HepG2 (cell line): Measurements from ENCODE around the gene ACOX3. TPM values are rescaled to one million over a fixed set of nuclear protein-coding genes. Genes with fewer than 3 reads are reported as not detected.

Experiments used
- ATAC-seq: fragments of 200-7000 bp; cut with Tn5 transposase; 3 replicates; pipeline ENCODE4 v1.9.1; 2020; ENCODE audit warnings: mild to moderate bottlenecking, moderate library complexity
- BruUV-seq: library from RNA; stranded (reverse); fragments of 400-500 nt; replicated peaks from 2 replicates; lab custom pipeline; 2021; lab: Mats Ljungman, UMichigan
- CTCF ChIA-PET: fragments of 300-600 bp; formaldehyde crosslinking; extraction: SDS; loops from one replicate; lab custom pipeline; 2021; ENCODE audit warnings: low total read pairs, inconsistent platforms, low intra/inter-chr PET ratio; lab: Yijun Ruan, JAX
- POLR2A ChIA-PET: fragments of 350-600 bp; sonication (Branson Sonifier 250); formaldehyde crosslinking; loops from one replicate; lab custom pipeline; 2020; ENCODE audit warnings: antibody characterized with exemption, inconsistent platforms; lab: Yijun Ruan, JAX
- DNase-seq: peaks from one replicate; pipeline ENCODE4 v3.0.0-alpha.2; 2015; ENCODE audit warnings: low spot score
- FAIRE-seq: peaks from 3 replicates; lab custom pipeline; 2011; peaks lifted over from hg19 to GRCh38; lab: Jason Lieb, UNC
- H2AFZ ChIP-seq: one replicate; pipeline ENCODE4 v1.6.1; 2011; ENCODE audit warnings: low read length, inconsistent platforms
- H3K27ac ChIP-seq: fragments of 300-600 bp; 3 replicates; pipeline ENCODE4 v1.8.0; 2011; ENCODE audit warnings: mixed run types, mild to moderate bottlenecking, mixed read lengths, low read length, inconsistent platforms; ENCODE audit not compliant: insufficient read depth; ENCODE audit errors: extremely low read length
- H3K27me3 ChIP-seq, 2 experiments: fragments of 200-600 bp in 1 of 2; 2 replicates in 1 of 2; 3 replicates in 1 of 2; pipeline versions ENCODE4 v1.6.0 to v1.8.0; 2011; ENCODE audit warnings: low read length in 2 of 2, mild to moderate bottlenecking in 2 of 2, moderate library complexity in 2 of 2, inconsistent platforms in 1 of 2; ENCODE audit not compliant: insufficient read depth in 2 of 2, control insufficient read depth in 1 of 2
- H3K36me3 ChIP-seq, 2 experiments: fragments of 200-600 bp in 1 of 2; replicated peaks in 1 of 2; 2 replicates in 1 of 2; 3 replicates in 1 of 2; pipeline versions ENCODE4 v1.5.1 to v1.8.0; 2011; ENCODE audit warnings: low read length in 2 of 2, inconsistent platforms in 1 of 2; ENCODE audit not compliant: insufficient read depth in 2 of 2, control insufficient read depth in 1 of 2
- H3K4me1 ChIP-seq: 2 replicates; pipeline ENCODE4 v1.5.1; 2012; ENCODE audit warnings: low read length, inconsistent platforms; ENCODE audit not compliant: insufficient read depth
- H3K4me2 ChIP-seq: 2 replicates; pipeline ENCODE4 v1.6.0; 2011; ENCODE audit warnings: low read depth, low read length, inconsistent platforms
- H3K4me3 ChIP-seq, 3 experiments: fragments of 200-600 bp in 1 of 3; sonication (generic), shearing (Covaris generic) in 1 of 3; replicated peaks in 1 of 3; 2 replicates each; pipeline ENCODE4 v1.5.1; 2011 to 2016; ENCODE audit warnings: low read length in 3 of 3, inconsistent platforms in 2 of 3, low read depth in 2 of 3, mild to moderate bottlenecking in 2 of 3, control low read depth in 1 of 3, mixed read lengths in 1 of 3; ENCODE audit not compliant: insufficient read depth in 1 of 3
- H3K79me2 ChIP-seq: one replicate; pipeline ENCODE4 v1.6.1; 2011; ENCODE audit warnings: low read length, inconsistent platforms; ENCODE audit not compliant: insufficient read depth
- H3K9ac ChIP-seq: 2 replicates; pipeline ENCODE4 v1.6.0; 2011; ENCODE audit warnings: mild to moderate bottlenecking, low read depth, low read length, inconsistent platforms; ENCODE audit not compliant: insufficient read depth
- H3K9me3 ChIP-seq: 2 replicates; pipeline ENCODE4 v1.5.1; 2012; ENCODE audit warnings: mild to moderate bottlenecking, low read length
- H4K20me1 ChIP-seq: 2 replicates; pipeline ENCODE4 v1.6.0; 2011; ENCODE audit warnings: inconsistent platforms, mild to moderate bottlenecking, low read length, moderate library complexity; ENCODE audit not compliant: insufficient read depth
- BCL6 ChIP-seq: IDR thresholded peaks from 2 replicates; pipeline ENCODE4 v1.6.1; 2016; ENCODE audit warnings: missing genetic modification reagents, missing compliant biosample characterization
- KDM1A ChIP-seq: IDR thresholded peaks from 2 replicates; pipeline ENCODE4 v1.6.1; 2016; ENCODE audit warnings: missing compliant biosample characterization
- LCORL ChIP-seq, 2 experiments: fragments of 450-650 bp in 1 of 2; sonication (generic) in 1 of 2; formaldehyde crosslinking in 1 of 2; IDR thresholded peaks; 2 replicates each; pipeline versions ENCODE4 v1.5.0 to v1.6.1; 2017 to 2020; ENCODE audit warnings: antibody characterized with exemption in 1 of 2, missing genetic modification reagents in 1 of 2
- MXI1 ChIP-seq: IDR thresholded peaks from 3 replicates; pipeline ENCODE4 v1.6.1; 2012; ENCODE audit warnings: low read depth, low read length, inconsistent platforms, borderline replicate concordance
- NFRKB ChIP-seq: fragments of 450-650 bp; IDR thresholded peaks from 2 replicates; pipeline ENCODE4 v1.6.1; 2017
- RELA ChIP-seq: sonication (generic); formaldehyde crosslinking; IDR thresholded peaks from 2 replicates; pipeline ENCODE4 v1.4.0; 2020; ENCODE audit warnings: missing genetic modification reagents
- SMARCC2 ChIP-seq: fragments of 450-650 bp; IDR thresholded peaks from 2 replicates; pipeline ENCODE4 v1.6.1; 2017; ENCODE audit warnings: antibody characterized with exemption, mild to moderate bottlenecking
- TARDBP ChIP-seq: sonication (generic); formaldehyde crosslinking; IDR thresholded peaks from 2 replicates; pipeline ENCODE4 v1.8.0; 2022; ENCODE audit warnings: mild to moderate bottlenecking, missing genetic modification reagents
- ZBTB3 ChIP-seq: sonication (generic); formaldehyde crosslinking; IDR thresholded peaks from 2 replicates; pipeline ENCODE4 v1.4.0; 2020; ENCODE audit warnings: low read depth, mild to moderate bottlenecking, moderate library complexity, missing genetic modification reagents, borderline replicate concordance
- ZBTB38 ChIP-seq: sonication (generic); formaldehyde crosslinking; IDR thresholded peaks from 2 replicates; pipeline ENCODE4 v1.5.1; 2020; ENCODE audit warnings: mild to moderate bottlenecking, missing genetic modification reagents
- WGBS: methylation state at CpG from one replicate; pipeline ENCODE4 v1.1.6; 2017; ENCODE audit warnings: low lambda C conversion rate; 5-methylcytosine and 5-hydroxymethylcytosine counted together
- in situ Hi-C: cut with HindIII; loops from 2 replicates; pipeline ENCODE4 v1.10.0; 2017; ENCODE audit warnings: low pct_unique_long_range_greater_than_20kb; ENCODE audit not compliant: extremely low pct_ligation_motif_present
- intact Hi-C: fragments of 100-400 bp; cut with micrococcal nuclease; formaldehyde crosslinking; loops from one replicate; pipeline ENCODE4 v1.10.0; 2022; ENCODE audit not compliant: unreplicated experiment
- polyA plus RNA-seq, 8 experiments: library from polyadenylated mRNA; depleted of rRNA in 3 of 8; stranded (reverse) in 7 of 8; unstranded in 1 of 8; fragments of >200 nt; fragmentation: Illumina TruSeq in 4 of 8; extraction: Trizol in 4 of 8; gene quantifications; 2 replicates each; pipeline versions ENCODE4 v1.2.1 to v1.2.3, GENCODE V29; 2011 to 2016; ENCODE audit warnings: low read depth in 4 of 8, missing spikeins in 1 of 8, mixed read lengths in 1 of 8; ENCODE audit not compliant: insufficient read depth in 1 of 8
- total RNA-seq, 5 experiments: library from RNA; depleted of rRNA; stranded (reverse); fragments of >200 nt; fragmentation: Illumina TruSeq; extraction: Trizol; gene quantifications; 2 replicates each; pipeline ENCODE4 v1.2.3, GENCODE V29; 2016; ENCODE audit warnings: low read depth in 1 of 5
- TF ChIP-seq, protein P1 (sequence below): IDR thresholded peaks from 2 replicates; pipeline ENCODE4 v1.6.1; 2018; ENCODE audit warnings: missing genetic modification reagents, mild to moderate bottlenecking, missing compliant biosample characterization
- TF ChIP-seq, protein P2 (sequence below): sonication (generic); formaldehyde crosslinking; IDR thresholded peaks from 2 replicates; pipeline ENCODE4 v1.5.0; 2020; ENCODE audit warnings: missing genetic modification reagents
- TF ChIP-seq, protein P3 (sequence below): sonication (generic); formaldehyde crosslinking; IDR thresholded peaks from 2 replicates; pipeline ENCODE4 v1.4.0; 2020; ENCODE audit warnings: mild to moderate bottlenecking, missing genetic modification reagents
- TF ChIP-seq, protein P4 (sequence below): sonication (generic); formaldehyde crosslinking; IDR thresholded peaks from 2 replicates; pipeline ENCODE4 v1.4.0; 2020; ENCODE audit warnings: missing genetic modification reagents
- TF ChIP-seq, protein P5 (sequence below): sonication (generic); formaldehyde crosslinking; IDR thresholded peaks from 2 replicates; pipeline ENCODE4 v1.4.0; 2020; ENCODE audit warnings: mild to moderate bottlenecking, missing genetic modification reagents
- TF ChIP-seq, protein P6 (sequence below): IDR thresholded peaks from 2 replicates; pipeline ENCODE4 v1.6.1; 2012; ENCODE audit warnings: inconsistent platforms
- TF ChIP-seq, protein P7 (sequence below): conservative IDR thresholded peaks from 2 replicates; pipeline ENCODE4 v1.6.1; 2018; ENCODE audit warnings: missing genetic modification reagents

ACOX3 gene
- total and polyA plus RNA-seq, 2 of the 13 experiments (the other 11 are each of a cell fraction or from before 2014, with no cell fraction given): 4.2 to 17.8 TPM

DNA sequence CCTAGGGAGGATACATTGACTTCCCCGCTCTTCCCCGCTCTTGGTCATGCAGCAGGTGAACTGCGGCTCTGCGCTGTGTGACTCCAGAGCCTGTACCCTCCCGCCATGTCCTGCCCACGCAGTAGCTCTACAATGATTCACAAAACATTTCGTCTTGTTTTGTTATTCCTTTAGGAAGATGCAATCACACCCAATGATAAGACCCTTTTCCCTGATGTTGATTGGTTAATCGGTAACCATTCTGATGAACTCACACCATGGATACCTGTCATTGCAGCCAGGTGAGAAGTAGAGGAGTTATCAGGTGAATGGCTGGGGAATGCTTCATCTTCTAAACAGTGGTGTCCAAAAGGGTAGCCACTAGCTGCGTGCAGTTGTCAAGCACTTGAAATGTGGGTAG lies 23.3 kb upstream of the ACOX3 start (continued):
- no peak for TF ChIP-seq NFRKB
- no peak for TF ChIP-seq BCL6 (CRISPR knock-in tag)
- TF ChIP-seq TARDBP (CRISPR knock-in tag): no peak
- no peak for TF ChIP-seq ZBTB3 (CRISPR knock-in tag)

DNA sequence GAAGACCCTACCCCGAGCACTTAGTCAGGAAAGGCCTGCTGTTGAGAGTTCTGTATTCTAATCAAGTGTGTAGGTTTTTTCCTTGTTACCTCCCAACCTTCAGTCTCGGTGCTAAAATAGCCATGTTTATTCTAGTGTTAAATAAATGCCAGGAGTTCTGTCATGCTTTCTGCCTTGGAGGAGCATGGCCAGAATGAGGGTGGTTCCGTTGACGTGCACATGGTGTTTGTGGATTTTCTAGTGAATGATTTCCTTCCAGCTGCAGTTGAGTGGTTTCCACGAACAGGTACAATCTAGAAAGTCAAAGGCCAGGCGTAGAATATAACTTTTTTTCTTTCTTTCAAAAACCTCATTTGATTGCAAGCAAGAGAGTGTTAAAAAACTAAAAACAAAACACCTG lies 21.1 kb upstream of the ACOX3 start:
- POLR2A ChIA-PET: no interaction called here
- Histone ChIP-seq H3K4me2 (no peak overlapping the region), H3K9ac (no peak overlapping the region), H3K4me1 (peaks cover 15% of the 10 kb centered on the region), H3K27ac (no peak overlapping the region), H2AFZ (no peak overlapping the region), H3K4me3 (no peak overlapping the region), H3K9me3 (no peaks in the 10 kb centered on the region), H3K36me3 (peaks cover 14 to 49% of the 10 kb centered on the region in 2 experiments), H3K79me2 (no peaks in the 10 kb centered on the region), H3K27me3 (no peaks in the 10 kb centered on the region), H4K20me1 (no peaks in the 10 kb centered on the region)
- no peak for FAIRE-seq
- in situ Hi-C loops: no loop called here
- no peak for DNase-seq
- BruUV-seq: no TSS peak
- CTCF ChIA-PET: no interaction called here
- intact Hi-C loops: no loop called here
- 93% methylated on average over 6 of the region's 6 CpGs for WGBS
- ATAC-seq: no peak
- TF ChIP-seq, protein P1, sequence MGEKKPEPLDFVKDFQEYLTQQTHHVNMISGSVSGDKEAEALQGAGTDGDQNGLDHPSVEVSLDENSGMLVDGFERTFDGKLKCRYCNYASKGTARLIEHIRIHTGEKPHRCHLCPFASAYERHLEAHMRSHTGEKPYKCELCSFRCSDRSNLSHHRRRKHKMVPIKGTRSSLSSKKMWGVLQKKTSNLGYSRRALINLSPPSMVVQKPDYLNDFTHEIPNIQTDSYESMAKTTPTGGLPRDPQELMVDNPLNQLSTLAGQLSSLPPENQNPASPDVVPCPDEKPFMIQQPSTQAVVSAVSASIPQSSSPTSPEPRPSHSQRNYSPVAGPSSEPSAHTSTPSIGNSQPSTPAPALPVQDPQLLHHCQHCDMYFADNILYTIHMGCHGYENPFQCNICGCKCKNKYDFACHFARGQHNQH (CRISPR knock-in tag): no peak
- TF ChIP-seq, protein P2, sequence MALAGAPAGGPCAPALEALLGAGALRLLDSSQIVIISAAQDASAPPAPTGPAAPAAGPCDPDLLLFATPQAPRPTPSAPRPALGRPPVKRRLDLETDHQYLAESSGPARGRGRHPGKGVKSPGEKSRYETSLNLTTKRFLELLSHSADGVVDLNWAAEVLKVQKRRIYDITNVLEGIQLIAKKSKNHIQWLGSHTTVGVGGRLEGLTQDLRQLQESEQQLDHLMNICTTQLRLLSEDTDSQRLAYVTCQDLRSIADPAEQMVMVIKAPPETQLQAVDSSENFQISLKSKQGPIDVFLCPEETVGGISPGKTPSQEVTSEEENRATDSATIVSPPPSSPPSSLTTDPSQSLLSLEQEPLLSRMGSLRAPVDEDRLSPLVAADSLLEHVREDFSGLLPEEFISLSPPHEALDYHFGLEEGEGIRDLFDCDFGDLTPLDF (CRISPR knock-in tag): no peak
- TF ChIP-seq, protein P3, sequence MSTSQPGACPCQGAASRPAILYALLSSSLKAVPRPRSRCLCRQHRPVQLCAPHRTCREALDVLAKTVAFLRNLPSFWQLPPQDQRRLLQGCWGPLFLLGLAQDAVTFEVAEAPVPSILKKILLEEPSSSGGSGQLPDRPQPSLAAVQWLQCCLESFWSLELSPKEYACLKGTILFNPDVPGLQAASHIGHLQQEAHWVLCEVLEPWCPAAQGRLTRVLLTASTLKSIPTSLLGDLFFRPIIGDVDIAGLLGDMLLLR: no peak
- TF ChIP-seq SMARCC2: no peak
- no peak for TF ChIP-seq LCORL (IDR thresholded peaks at IDR 0.05)
- TF ChIP-seq LCORL (CRISPR knock-in tag; IDR thresholded peaks at IDR 0.05): no peak
- no peak for TF ChIP-seq MXI1
- no peak for TF ChIP-seq RELA (CRISPR knock-in tag)
- TF ChIP-seq, protein P4, sequence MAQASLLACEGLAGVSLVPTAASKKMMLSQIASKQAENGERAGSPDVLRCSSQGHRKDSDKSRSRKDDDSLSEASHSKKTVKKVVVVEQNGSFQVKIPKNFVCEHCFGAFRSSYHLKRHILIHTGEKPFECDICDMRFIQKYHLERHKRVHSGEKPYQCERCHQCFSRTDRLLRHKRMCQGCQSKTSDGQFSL (CRISPR knock-in tag): no peak
- TF ChIP-seq, protein P5, sequence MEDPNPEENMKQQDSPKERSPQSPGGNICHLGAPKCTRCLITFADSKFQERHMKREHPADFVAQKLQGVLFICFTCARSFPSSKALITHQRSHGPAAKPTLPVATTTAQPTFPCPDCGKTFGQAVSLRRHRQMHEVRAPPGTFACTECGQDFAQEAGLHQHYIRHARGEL (CRISPR knock-in tag): no peak
- TF ChIP-seq, protein P6, sequence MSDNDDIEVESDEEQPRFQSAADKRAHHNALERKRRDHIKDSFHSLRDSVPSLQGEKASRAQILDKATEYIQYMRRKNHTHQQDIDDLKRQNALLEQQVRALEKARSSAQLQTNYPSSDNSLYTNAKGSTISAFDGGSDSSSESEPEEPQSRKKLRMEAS: no peak
- TF ChIP-seq ZBTB38 (CRISPR knock-in tag): no peak
- TF ChIP-seq, protein P7, sequence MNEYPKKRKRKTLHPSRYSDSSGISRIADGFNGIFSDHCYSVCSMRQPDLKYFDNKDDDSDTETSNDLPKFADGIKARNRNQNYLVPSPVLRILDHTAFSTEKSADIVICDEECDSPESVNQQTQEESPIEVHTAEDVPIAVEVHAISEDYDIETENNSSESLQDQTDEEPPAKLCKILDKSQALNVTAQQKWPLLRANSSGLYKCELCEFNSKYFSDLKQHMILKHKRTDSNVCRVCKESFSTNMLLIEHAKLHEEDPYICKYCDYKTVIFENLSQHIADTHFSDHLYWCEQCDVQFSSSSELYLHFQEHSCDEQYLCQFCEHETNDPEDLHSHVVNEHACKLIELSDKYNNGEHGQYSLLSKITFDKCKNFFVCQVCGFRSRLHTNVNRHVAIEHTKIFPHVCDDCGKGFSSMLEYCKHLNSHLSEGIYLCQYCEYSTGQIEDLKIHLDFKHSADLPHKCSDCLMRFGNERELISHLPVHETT (CRISPR knock-in tag): no peak
- no peak for TF ChIP-seq KDM1A (CRISPR knock-in tag)
